ENCODE measurements around the gene SSRP1. TPM values are rescaled to one million over a fixed set of nuclear protein-coding genes. Genes with fewer than 3 reads are reported as not detected.

Gene SSRP1
- total and polyA plus RNA-seq, 2 of the 4 experiments (the other 2 are of a cell fraction) = 106 to 146 TPM

- H2BK15ac ChIP-seq (ENCODE audit: low read depth, low read length) = no peak overlapping the region
- DNase-seq = no peak
- no peak overlapping the region for H2BK20ac ChIP-seq (ENCODE audit: low read depth, low read length)
- ChIA-PET POLR2A (ENCODE audit: unreplicated experiment) (interaction anchor here (0.6 kb wide), 1 partner anchor 721 kb away, joined by 10 read pairs; no protein-coding TSS in a partner anchor), CTCF (interaction anchor here (1.1 kb wide), 1 partner anchor 60 kb away, joined by 3 read pairs; no protein-coding TSS in a partner anchor)
- H2BK120ac ChIP-seq (ENCODE audit: low read depth, low read length) = no peak overlapping the region
- no peak overlapping the region for H3K9ac ChIP-seq (ENCODE audit: low read depth, low read length)
- H3K56ac ChIP-seq (ENCODE audit: extremely low read depth, insufficient read depth, low read length) = no peak overlapping the region
- H3K18ac ChIP-seq (ENCODE audit: low read depth, low read length) = no peak overlapping the region
- H4K5ac ChIP-seq (ENCODE audit: low read depth, low read length) = no peak overlapping the region
- peak overlapping the region; percentile 17 for H2BK5ac ChIP-seq (ENCODE audit: low read depth, low read length, poor library complexity, severe bottlenecking)
- H4K8ac ChIP-seq (ENCODE audit: low read depth in 2 of 2, low read length in 2 of 2) = no peak overlapping the region
- no peak for ATAC-seq (ENCODE audit: low read depth)
- H3K23ac ChIP-seq (ENCODE audit: low read depth, low read length) = peak overlapping the region; percentile 48; the same call in 1 of the 2 replicates
- peaks cover 53% of the 10 kb centered on the region for H3K9me1 ChIP-seq (ENCODE audit: insufficient read depth, low read length)
- H2AK9ac ChIP-seq (replicated peaks; ENCODE audit: low read depth, low read length, poor library complexity) = peak overlapping the region; percentile 81
- peak overlapping the region; percentile 27; the same call in 1 of the 2 replicates for H2AK5ac ChIP-seq (ENCODE audit: low read depth, low read length)
- H3K27me3 ChIP-seq (ENCODE audit: control insufficient read depth, insufficient read depth, low read length) = no peaks in the 10 kb centered on the region
- peaks cover 58% of the 10 kb centered on the region for H4K20me1 ChIP-seq (ENCODE audit: insufficient read depth, low read length)
- WGBS, 2 experiments (ENCODE audit: extremely low coverage in 2 of 2, insufficient read length in 1 of 2) = 95% methylated on average over 15 of the region's 24 CpGs; no CpG with 5 or more reads in 1 of the 2 experiments
- peaks cover 64% of the 10 kb centered on the region for H3K36me3 ChIP-seq (ENCODE audit: control insufficient read depth, insufficient read depth, low read length)
- no peak overlapping the region for H3K4me2 ChIP-seq (ENCODE audit: low read depth, low read length)
- H3K4me1 ChIP-seq (ENCODE audit: control insufficient read depth, insufficient read depth, low read length) = peaks cover 48% of the 10 kb centered on the region
- H3K4me3 ChIP-seq (ENCODE audit: insufficient read depth, low read depth, low read length) = no peak overlapping the region
- TF ChIP-seq USF2 (IDR thresholded peaks at IDR 0.05; ENCODE audit: low read depth, low read length) (no peak), CHD1 (IDR thresholded peaks at IDR 0.05; ENCODE audit: low read depth, low read length) (no peak), POLR2A (IDR thresholded peaks at IDR 0.05; ENCODE audit: low read depth, low read length) (no peak), RFX5 (IDR thresholded peaks at IDR 0.05; ENCODE audit: low read depth, low read length) (no peak), CEBPB (IDR thresholded peaks at IDR 0.05; ENCODE audit: low read depth, low read length) (no peak), MAFK (IDR thresholded peaks at IDR 0.05; ENCODE audit: low read depth, low read length) (no peak), SMC3 (IDR thresholded peaks at IDR 0.05; ENCODE audit: low read depth, low read length) (no peak), BHLHE40 (IDR thresholded peaks at IDR 0.05; ENCODE audit: low read depth, low read length) (no peak), ELK1 (IDR thresholded peaks at IDR 0.05; ENCODE audit: borderline replicate concordance, low read depth, low read length) (no peak), MAZ (IDR thresholded peaks at IDR 0.05; ENCODE audit: borderline replicate concordance, low read depth, low read length) (no peak)
- TF ChIP-seq, protein P1, sequence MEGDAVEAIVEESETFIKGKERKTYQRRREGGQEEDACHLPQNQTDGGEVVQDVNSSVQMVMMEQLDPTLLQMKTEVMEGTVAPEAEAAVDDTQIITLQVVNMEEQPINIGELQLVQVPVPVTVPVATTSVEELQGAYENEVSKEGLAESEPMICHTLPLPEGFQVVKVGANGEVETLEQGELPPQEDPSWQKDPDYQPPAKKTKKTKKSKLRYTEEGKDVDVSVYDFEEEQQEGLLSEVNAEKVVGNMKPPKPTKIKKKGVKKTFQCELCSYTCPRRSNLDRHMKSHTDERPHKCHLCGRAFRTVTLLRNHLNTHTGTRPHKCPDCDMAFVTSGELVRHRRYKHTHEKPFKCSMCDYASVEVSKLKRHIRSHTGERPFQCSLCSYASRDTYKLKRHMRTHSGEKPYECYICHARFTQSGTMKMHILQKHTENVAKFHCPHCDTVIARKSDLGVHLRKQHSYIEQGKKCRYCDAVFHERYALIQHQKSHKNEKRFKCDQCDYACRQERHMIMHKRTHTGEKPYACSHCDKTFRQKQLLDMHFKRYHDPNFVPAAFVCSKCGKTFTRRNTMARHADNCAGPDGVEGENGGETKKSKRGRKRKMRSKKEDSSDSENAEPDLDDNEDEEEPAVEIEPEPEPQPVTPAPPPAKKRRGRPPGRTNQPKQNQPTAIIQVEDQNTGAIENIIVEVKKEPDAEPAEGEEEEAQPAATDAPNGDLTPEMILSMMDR (conservative IDR thresholded peaks at IDR 0.05; ENCODE audit: low read depth, low read length) = no peak
- 0 out of 2 replicates have a peak overlapping the region, but pooled peaks have one; percentile 93 for H3K4ac ChIP-seq (ENCODE audit: low read depth, low read length)
- H4K91ac ChIP-seq (ENCODE audit: insufficient read depth, low read depth, low read length) = no peak overlapping the region
- intact Hi-C loops (cut with micrococcal nuclease) (no loop called here), dilution Hi-C loops (cut with HindIII; ENCODE audit: low sequenced_read_pairs, unreplicated experiment) (no loop called here), in situ Hi-C loops (cut with MboI; ENCODE audit: low sequenced_read_pairs) (no loop called here)
- H2AFZ ChIP-seq (replicated peaks; ENCODE audit: low read length, poor library complexity) = no peak overlapping the region
- no peak overlapping the region; the same call in 1 of the 2 replicates for H3K14ac ChIP-seq (replicated peaks; ENCODE audit: low read depth, low read length)
- H3K79me1 ChIP-seq (ENCODE audit: low read depth in 1 of 2, low read length in 2 of 2) = peaks cover 28 to 77% of the 10 kb centered on the region in 2 experiments
- TSS peak; percentile 42 for BruUV-seq (replicated peaks)
- H3K27ac ChIP-seq (ENCODE audit: insufficient read depth, low read length) = peak overlapping the region; percentile 9; the same call in 1 of the 2 replicates
- H3K9me3 ChIP-seq (ENCODE audit: control insufficient read depth, insufficient read depth, low read length) = no peaks in the 10 kb centered on the region
Observed at GRCh38 chr11:57309106-57310059, 26.3 kb downstream of the SSRP1 start.
